Omental fat pad (tissue), 4 donors: ENCODE results near the gene SHCBP1. TPM values are rescaled to one million over a fixed set of nuclear protein-coding genes. Genes with fewer than 3 reads are reported as not detected.

Experiments
- ATAC-seq: fragments of 150-250 bp; one replicate; pipeline ENCODE4 v1.9.1; 2016; ENCODE audit warnings: mild to moderate bottlenecking, moderate library complexity; ENCODE audit not compliant: low FRiP score
- DNase-seq: peaks from one replicate; pipeline ENCODE4 v3.0.0-alpha.2; 2019; ENCODE audit warnings: low spot score
- CTCF ChIP-seq, 3 donors: fragments of 450-650 bp; IDR thresholded peaks; one replicate each; pipeline ENCODE4 v1.5.1; 2016 to 2017; ENCODE audit warnings: antibody characterized with exemption in 3 of 3, mild to moderate bottlenecking in 3 of 3, moderate library complexity in 2 of 3
- total RNA-seq, 4 donors: library from RNA; depleted of rRNA; stranded (reverse); fragments of >200 nt; gene quantifications; one replicate each; pipeline ENCODE4 v1.1.0, GENCODE V29; 2016

Gene SHCBP1
- total RNA-seq: 1 to 10 TPM in 2 of 4 donors, under 1 TPM in 1, not detected in 1; 0.84 to 2.9 (median 1.9) TPM

DNA sequence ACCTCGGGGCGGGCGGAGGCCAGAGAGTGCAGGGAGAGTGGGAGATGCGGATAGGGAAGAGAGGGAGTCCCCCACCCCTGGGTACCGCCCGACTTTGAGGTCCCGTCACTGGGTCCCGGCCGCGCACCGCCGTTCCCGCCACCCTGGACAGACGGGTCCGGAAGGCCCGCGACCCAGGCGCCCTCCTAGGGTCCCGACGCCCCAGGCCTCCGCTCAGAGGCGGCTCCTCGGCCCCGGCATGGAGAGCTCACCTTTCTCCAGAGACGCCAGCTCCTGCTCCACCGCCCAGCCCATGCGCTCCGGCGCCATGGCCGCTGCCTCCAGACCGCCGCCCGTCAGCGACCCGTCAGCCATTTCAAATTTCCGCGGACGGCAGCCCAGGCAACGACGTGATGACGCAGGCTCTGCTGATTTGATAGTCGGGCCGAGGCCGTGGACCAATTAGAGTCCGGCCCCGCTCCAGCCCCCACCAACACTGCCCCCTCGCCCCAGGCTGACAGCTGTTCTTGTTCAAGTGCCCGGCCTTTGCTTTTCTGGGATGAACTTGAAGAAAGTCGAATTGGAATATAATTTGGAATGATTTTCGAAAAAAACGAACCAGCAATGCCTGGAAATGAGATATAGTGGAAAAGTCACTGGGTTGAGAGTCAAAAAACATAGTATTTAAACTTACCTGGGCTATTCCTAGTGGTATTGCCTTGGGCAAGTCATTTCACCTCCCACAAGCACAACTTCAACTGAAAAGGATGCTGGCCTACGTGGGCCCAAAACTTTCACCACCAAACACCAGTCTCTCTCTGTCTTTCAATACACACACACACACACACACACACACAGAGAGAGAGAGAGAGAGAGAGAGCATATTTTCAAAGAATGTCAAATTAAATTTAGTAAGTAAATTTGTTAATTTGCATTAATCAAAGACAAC lies at the start of gene SHCBP1:
SHCBP1 (minus strand) TSS at position 374 of the 928 bp plus-strand sequence; CDS start at position 354, 20 bp downstream.
- peak; percentile 55 for DNase-seq
- ATAC-seq: peak; percentile 62
- TF ChIP-seq CTCF (IDR thresholded peaks at IDR 0.05): no peak

GRCh38 chr16:46662123-46662522 lies 40.9 kb upstream of the SHCBP1 start:
- TF ChIP-seq CTCF (IDR thresholded peaks at IDR 0.05): no peak
- DNase-seq (no peak), ATAC-seq (no peak)

- no peak for TF ChIP-seq CTCF (IDR thresholded peaks at IDR 0.05)
- ATAC-seq: no peak
- no peak for DNase-seq
Measured at GRCh38 chr16:46658925-46659324, 37.7 kb upstream of the SHCBP1 start.

- no peak for DNase-seq
- no peak for TF ChIP-seq CTCF (IDR thresholded peaks at IDR 0.05)
- no peak for ATAC-seq
Measured at GRCh38 chr16:46651305-46651704, 30.1 kb upstream of the SHCBP1 start.

GRCh38 chr16:46650254-46650623 lies 29.1 kb upstream of the SHCBP1 start:
- ATAC-seq: no peak
- no peak for DNase-seq
- no peak for TF ChIP-seq CTCF (IDR thresholded peaks at IDR 0.05)

GRCh38 chr16:46649588-46650253 lies 28.5 kb upstream of the SHCBP1 start:
- DNase-seq: no peak
- TF ChIP-seq CTCF (IDR thresholded peaks at IDR 0.05): no peak
- peak; percentile 70 for ATAC-seq
